Vagina (tissue), 2 donors: ENCODE data around the gene FAM47A. TPM values are rescaled to one million over a fixed set of nuclear protein-coding genes. Genes with fewer than 3 reads are reported as not detected.

ENCODE experiments used
- DNase-seq, 2 donors: peaks; one replicate each; pipeline ENCODE4 v3.0.0-alpha.2; 2017; ENCODE audit errors: extremely low spot score in 2 of 2
- H3K27ac ChIP-seq: fragments of 200-600 bp; sonication (generic); one replicate; pipeline ENCODE4 v1.5.1; 2019
- H3K27me3 ChIP-seq: fragments of 200-600 bp; sonication (generic); one replicate; pipeline ENCODE4 v1.5.1; 2019
- H3K36me3 ChIP-seq, 2 donors: fragments of 200-600 bp; sonication (generic); one replicate each; pipeline ENCODE4 v1.5.1; 2017 to 2019
- H3K4me1 ChIP-seq: fragments of 200-600 bp; sonication (generic); one replicate; pipeline ENCODE4 v1.5.1; 2019
- H3K4me3 ChIP-seq, 2 donors: fragments of 200-600 bp; sonication (generic); 1 replicate in 1 of 2; 2 replicates in 1 of 2; pipeline ENCODE4 v1.5.1; 2016 to 2019
- H3K9me3 ChIP-seq: fragments of 200-600 bp; sonication (generic); one replicate; pipeline ENCODE4 v1.5.1; 2019
- CTCF ChIP-seq, 3 experiments: fragments of 450-650 bp in 2 of 3; fragments of 200-600 bp in 1 of 3; sonication (generic) in 1 of 3; IDR thresholded peaks; one replicate each; pipeline ENCODE4 v1.5.1; 2017 to 2019; ENCODE audit warnings: antibody characterized with exemption in 3 of 3, mild to moderate bottlenecking in 2 of 3, moderate library complexity in 2 of 3
- POLR2A ChIP-seq, 2 donors: fragments of 450-650 bp; IDR thresholded peaks; one replicate each; pipeline ENCODE4 v1.6.1; 2017; ENCODE audit warnings: antibody characterized with exemption in 2 of 2, mild to moderate bottlenecking in 2 of 2, moderate library complexity in 2 of 2
- POLR2AphosphoS5 ChIP-seq, 2 donors: sonication (generic); formaldehyde crosslinking; IDR thresholded peaks; one replicate each; pipeline ENCODE4 v1.9.0; 2017; ENCODE audit warnings: antibody characterized with exemption in 2 of 2, mild to moderate bottlenecking in 2 of 2, low read depth in 1 of 2; ENCODE audit not compliant: insufficient read depth in 1 of 2
- intact Hi-C: fragments of 100-400 bp; cut with DNase I; formaldehyde crosslinking; loops from one replicate; pipeline ENCODE4 v1.15.1; 2023
- total RNA-seq: library from RNA; depleted of rRNA; stranded (reverse); fragments of >200 nt; gene quantifications from one replicate; pipeline ENCODE4 v1.2.3, GENCODE V29; 2016

The FAM47A gene
- total RNA-seq, result not detected

- H3K4me1 ChIP-seq, result no peaks in the 10 kb centered on the region
- no peaks in the 10 kb centered on the region for H3K36me3 ChIP-seq
- intact Hi-C loops, result no loop called here
- TF ChIP-seq POLR2A (IDR thresholded peaks at IDR 0.05) (no peak), CTCF (IDR thresholded peaks at IDR 0.05) (no peak), POLR2AphosphoS5 (IDR thresholded peaks at IDR 0.05; ENCODE audit: insufficient read depth in 1 of 2, low read depth in 1 of 2) (no peak)
- H3K4me3 ChIP-seq, result no peak within 1 kb of the TSS
- no peaks in the 10 kb centered on the region for H3K27me3 ChIP-seq
- DNase-seq, result no peak
- no peak within 1 kb of the TSS for H3K27ac ChIP-seq
- H3K9me3 ChIP-seq, result no peaks in the 10 kb centered on the region
Observed at GRCh38 chrX:34132028-34132427, at the start of gene FAM47A. TSS of gene FAM47A (minus strand) at chrX:34132314. CDS start at chrX:34132278, 36 bp downstream.

- Histone ChIP-seq H3K9me3 (no peaks in the 10 kb centered on the region), H3K4me3 (no peak overlapping the region), H3K36me3 (no peaks in the 10 kb centered on the region), H3K27me3 (no peaks in the 10 kb centered on the region), H3K4me1 (no peaks in the 10 kb centered on the region), H3K27ac (no peak overlapping the region)
- DNase-seq, result no peak
- intact Hi-C loops, result no loop called here
- TF ChIP-seq POLR2AphosphoS5 (IDR thresholded peaks at IDR 0.05; ENCODE audit: insufficient read depth in 1 of 2, low read depth in 1 of 2) (no peak), CTCF (IDR thresholded peaks at IDR 0.05) (no peak), POLR2A (IDR thresholded peaks at IDR 0.05) (no peak)
Observed at GRCh38 chrX:34147345-34147744, 15.2 kb upstream of the FAM47A start.

DNA sequence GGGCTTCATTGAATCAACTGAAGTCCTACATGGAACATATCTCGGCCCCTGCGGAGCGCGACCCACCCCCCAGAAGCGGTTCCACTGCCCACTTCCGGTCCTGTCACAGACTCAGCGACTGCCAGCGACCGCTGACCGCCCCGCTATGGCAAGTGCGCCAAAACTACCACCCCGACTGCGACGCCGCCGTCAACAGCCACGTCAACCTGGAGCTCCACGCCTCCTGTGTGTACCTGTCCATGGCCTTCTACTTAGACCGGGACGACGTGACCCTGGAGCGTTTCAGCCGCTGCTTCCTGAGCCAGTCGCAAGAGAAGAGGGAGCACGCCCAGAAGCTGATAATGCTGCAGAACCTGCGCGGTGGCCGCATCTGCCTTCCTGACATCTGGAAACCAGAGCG lies 14.8 kb upstream of the FAM47A start:
- Histone ChIP-seq H3K36me3 (no peaks in the 10 kb centered on the region), H3K27ac (no peak overlapping the region), H3K4me3 (no peak overlapping the region), H3K9me3 (no peaks in the 10 kb centered on the region), H3K4me1 (no peaks in the 10 kb centered on the region), H3K27me3 (no peaks in the 10 kb centered on the region)
- no peak for TF ChIP-seq POLR2A (IDR thresholded peaks at IDR 0.05)
- no peak for TF ChIP-seq CTCF (IDR thresholded peaks at IDR 0.05)
- TF ChIP-seq POLR2AphosphoS5 (IDR thresholded peaks at IDR 0.05; ENCODE audit: insufficient read depth in 1 of 2, low read depth in 1 of 2), result no peak
- no peak for DNase-seq
- intact Hi-C loops, result no loop called here

DNA sequence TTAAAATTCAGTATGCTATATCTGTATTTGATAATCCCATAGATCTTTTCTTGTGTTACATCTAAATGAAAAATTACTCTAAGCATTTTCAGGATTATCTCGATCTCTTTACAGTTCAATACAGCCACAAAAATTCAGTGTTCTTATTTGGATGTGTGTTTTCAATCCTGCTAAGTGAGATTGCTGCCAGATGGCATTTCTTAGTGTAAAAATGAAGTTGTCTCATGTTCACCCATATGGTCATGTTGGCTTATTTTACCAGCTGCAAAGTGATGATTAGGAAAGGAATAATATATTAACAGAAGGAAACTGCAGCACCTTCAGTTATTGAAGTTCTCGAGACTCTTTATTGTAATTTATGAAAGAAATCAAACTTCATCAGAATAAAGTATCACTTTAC lies 12.1 kb upstream of the FAM47A start:
- Histone ChIP-seq H3K27me3 (no peaks in the 10 kb centered on the region), H3K4me1 (no peaks in the 10 kb centered on the region), H3K36me3 (no peaks in the 10 kb centered on the region), H3K9me3 (no peaks in the 10 kb centered on the region), H3K27ac (no peak overlapping the region), H3K4me3 (no peak overlapping the region)
- no peak for DNase-seq
- TF ChIP-seq CTCF (IDR thresholded peaks at IDR 0.05), result no peak
- TF ChIP-seq POLR2AphosphoS5 (IDR thresholded peaks at IDR 0.05; ENCODE audit: insufficient read depth in 1 of 2, low read depth in 1 of 2), result no peak
- TF ChIP-seq POLR2A (IDR thresholded peaks at IDR 0.05), result no peak
- intact Hi-C loops, result no loop called here

DNA sequence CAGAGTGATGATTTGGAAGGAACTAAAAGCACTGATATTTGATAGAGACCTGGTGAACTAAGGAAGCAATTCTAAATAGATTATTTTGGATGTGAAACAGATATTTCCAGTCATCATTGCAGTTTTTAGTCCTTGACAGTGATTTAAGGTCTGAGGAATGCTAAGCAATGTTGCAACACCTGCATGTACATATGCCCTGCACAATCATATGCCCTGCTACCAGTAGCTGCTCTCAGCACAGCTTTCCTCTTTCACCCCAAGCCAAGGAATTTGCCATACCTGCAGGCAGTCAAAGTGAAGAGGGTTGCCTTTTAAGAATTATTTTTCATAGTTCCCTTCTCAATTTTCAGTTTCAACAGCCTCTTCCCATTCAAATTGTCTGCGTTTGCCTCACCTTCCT lies 8.7 kb upstream of the FAM47A start:
- DNase-seq, result no peak
- no peaks in the 10 kb centered on the region for H3K4me1 ChIP-seq
- H3K27ac ChIP-seq, result no peak overlapping the region
- intact Hi-C loops, result no loop called here
- no peaks in the 10 kb centered on the region for H3K36me3 ChIP-seq
- H3K9me3 ChIP-seq, result no peaks in the 10 kb centered on the region
- no peak for TF ChIP-seq CTCF (IDR thresholded peaks at IDR 0.05)
- no peak for TF ChIP-seq POLR2AphosphoS5 (IDR thresholded peaks at IDR 0.05; ENCODE audit: insufficient read depth in 1 of 2, low read depth in 1 of 2)
- no peak for TF ChIP-seq POLR2A (IDR thresholded peaks at IDR 0.05)
- H3K4me3 ChIP-seq, result no peak overlapping the region
- H3K27me3 ChIP-seq, result no peaks in the 10 kb centered on the region
